Neural cell (in vitro differentiated cells): Measurements from ENCODE around the gene GLT6D1. TPM values are rescaled to one million over a fixed set of nuclear protein-coding genes. Genes with fewer than 3 reads are reported as not detected.

ENCODE experiments used
- H2AFZ ChIP-seq: fragments of 200-600, 300-800 bp; sonication (generic), shearing (Covaris generic); 2 replicates; pipeline ENCODE4 v1.6.0; 2014; ENCODE audit warnings: low read depth, mild to moderate bottlenecking, antibody characterized with exemption, low read length, moderate library complexity
- H3F3A ChIP-seq: fragments of 200-600 bp; shearing (Covaris generic); 2 replicates; pipeline ENCODE4 v1.6.1; 2016; ENCODE audit warnings: mild to moderate bottlenecking, moderate library complexity, mixed read lengths, antibody characterized with exemption, low read length; ENCODE audit not compliant: insufficient read depth, poor library complexity, severe bottlenecking
- H3K27ac ChIP-seq: fragments of 200-600, 300-800 bp; sonication (generic), shearing (Covaris generic); 2 replicates; pipeline ENCODE4 v1.5.1; 2014; ENCODE audit warnings: mild to moderate bottlenecking, low read length, moderate library complexity
- H3K27me3 ChIP-seq: fragments of 300-800, 200-600 bp; sonication (generic), shearing (Covaris generic); 2 replicates; pipeline ENCODE4 v1.6.0; 2014; ENCODE audit warnings: mild to moderate bottlenecking, low read depth, low read length, moderate library complexity; ENCODE audit not compliant: insufficient read depth
- H3K36me3 ChIP-seq: fragments of 300-800, 200-600 bp; sonication (generic), shearing (Covaris generic); 2 replicates; pipeline ENCODE4 v1.5.1; 2014; ENCODE audit warnings: mild to moderate bottlenecking, antibody characterized with exemption, low read length, moderate library complexity; ENCODE audit not compliant: insufficient read depth
- H3K4me2 ChIP-seq: fragments of 300-800, 200-600 bp; sonication (generic), shearing (Covaris generic); 2 replicates; pipeline ENCODE4 v1.6.0; 2014; ENCODE audit warnings: mild to moderate bottlenecking, low read length
- H3K4me3 ChIP-seq: fragments of 300-800, 200-600 bp; sonication (generic), shearing (Covaris generic); 2 replicates; pipeline ENCODE4 v1.5.1; 2014; ENCODE audit warnings: mild to moderate bottlenecking, low read length, moderate library complexity
- H3K79me2 ChIP-seq: fragments of 200-600 bp; shearing (Covaris generic); replicated peaks from 2 replicates; pipeline ENCODE4 v1.6.0; 2014; ENCODE audit warnings: mild to moderate bottlenecking, low read length, moderate library complexity; ENCODE audit not compliant: insufficient read depth
- H3K9ac ChIP-seq: fragments of 300-800, 200-600 bp; sonication (generic), shearing (Covaris generic); 2 replicates; pipeline ENCODE4 v1.6.1; 2016; ENCODE audit warnings: mild to moderate bottlenecking, low read length, mixed read lengths
- H3K9me2 ChIP-seq: fragments of 200-600 bp; shearing (Covaris generic); 2 replicates; pipeline ENCODE4 v1.6.1; 2016; ENCODE audit warnings: mild to moderate bottlenecking, low read length, mixed read lengths; ENCODE audit not compliant: insufficient read depth
- H3K9me3 ChIP-seq: fragments of 200-600, 300-800 bp; sonication (generic), shearing (Covaris generic); 2 replicates; pipeline ENCODE4 v1.6.1; 2016; ENCODE audit warnings: mild to moderate bottlenecking, mixed run types, low read length, moderate library complexity, mixed read lengths
- H4K20me1 ChIP-seq: fragments of 200-600 bp; shearing (Covaris generic); 2 replicates; pipeline ENCODE4 v1.6.1; 2016; ENCODE audit warnings: mild to moderate bottlenecking, mixed run types; ENCODE audit not compliant: insufficient read depth
- EP300 ChIP-seq: fragments of 450-650 bp; conservative IDR thresholded peaks from 2 replicates; pipeline ENCODE4 v1.6.1; 2014; ENCODE audit warnings: antibody characterized with exemption, mild to moderate bottlenecking, moderate library complexity; ENCODE audit not compliant: poor library complexity, severe bottlenecking
- EZH2 ChIP-seq: fragments of 200-600, 300-800 bp; shearing (Covaris generic), sonication (generic); IDR thresholded peaks from 2 replicates; pipeline ENCODE4 v1.6.1; 2014; ENCODE audit warnings: antibody characterized with exemption, low read length, borderline replicate concordance, mild to moderate bottlenecking; ENCODE audit not compliant: insufficient read depth, poor library complexity, severe bottlenecking
- MXI1 ChIP-seq: fragments of 450-650 bp; conservative IDR thresholded peaks from 2 replicates; pipeline ENCODE4 v1.6.1; 2014; ENCODE audit warnings: antibody characterized with exemption, mild to moderate bottlenecking; ENCODE audit not compliant: poor library complexity, severe bottlenecking
- POLR2AphosphoS5 ChIP-seq: IDR thresholded peaks from 2 replicates; pipeline ENCODE4 v1.6.1; 2012
- RAD21 ChIP-seq: fragments of 450-650 bp; conservative IDR thresholded peaks from 2 replicates; pipeline ENCODE4 v1.6.1; 2014; ENCODE audit warnings: antibody characterized with exemption, mild to moderate bottlenecking, moderate library complexity
- SMC3 ChIP-seq: fragments of 450-650 bp; conservative IDR thresholded peaks from 2 replicates; pipeline ENCODE4 v1.6.1; 2014; ENCODE audit warnings: antibody characterized with exemption, mild to moderate bottlenecking, moderate library complexity; ENCODE audit not compliant: poor library complexity
- TAF1 ChIP-seq: IDR thresholded peaks from 2 replicates; pipeline ENCODE4 v1.6.1; 2012; ENCODE audit warnings: low read depth
- polyA plus RNA-seq: library from polyadenylated mRNA; depleted of rRNA; stranded (reverse); fragments of >200 nt; gene quantifications from 2 replicates; pipeline ENCODE4 v1.2.3, GENCODE V29; 2014
- TF ChIP-seq, protein P1 (sequence below): IDR thresholded peaks from 2 replicates; pipeline ENCODE4 v1.6.1; 2012; ENCODE audit warnings: borderline replicate concordance
- TF ChIP-seq, protein P2 (sequence below): fragments of 450-650 bp; IDR thresholded peaks from 2 replicates; pipeline ENCODE4 v1.5.1; 2014; ENCODE audit warnings: antibody characterized with exemption, mild to moderate bottlenecking, moderate library complexity; ENCODE audit not compliant: poor library complexity, severe bottlenecking

The GLT6D1 gene
- polyA plus RNA-seq, 1 donor from 2014 or later: not detected

DNA sequence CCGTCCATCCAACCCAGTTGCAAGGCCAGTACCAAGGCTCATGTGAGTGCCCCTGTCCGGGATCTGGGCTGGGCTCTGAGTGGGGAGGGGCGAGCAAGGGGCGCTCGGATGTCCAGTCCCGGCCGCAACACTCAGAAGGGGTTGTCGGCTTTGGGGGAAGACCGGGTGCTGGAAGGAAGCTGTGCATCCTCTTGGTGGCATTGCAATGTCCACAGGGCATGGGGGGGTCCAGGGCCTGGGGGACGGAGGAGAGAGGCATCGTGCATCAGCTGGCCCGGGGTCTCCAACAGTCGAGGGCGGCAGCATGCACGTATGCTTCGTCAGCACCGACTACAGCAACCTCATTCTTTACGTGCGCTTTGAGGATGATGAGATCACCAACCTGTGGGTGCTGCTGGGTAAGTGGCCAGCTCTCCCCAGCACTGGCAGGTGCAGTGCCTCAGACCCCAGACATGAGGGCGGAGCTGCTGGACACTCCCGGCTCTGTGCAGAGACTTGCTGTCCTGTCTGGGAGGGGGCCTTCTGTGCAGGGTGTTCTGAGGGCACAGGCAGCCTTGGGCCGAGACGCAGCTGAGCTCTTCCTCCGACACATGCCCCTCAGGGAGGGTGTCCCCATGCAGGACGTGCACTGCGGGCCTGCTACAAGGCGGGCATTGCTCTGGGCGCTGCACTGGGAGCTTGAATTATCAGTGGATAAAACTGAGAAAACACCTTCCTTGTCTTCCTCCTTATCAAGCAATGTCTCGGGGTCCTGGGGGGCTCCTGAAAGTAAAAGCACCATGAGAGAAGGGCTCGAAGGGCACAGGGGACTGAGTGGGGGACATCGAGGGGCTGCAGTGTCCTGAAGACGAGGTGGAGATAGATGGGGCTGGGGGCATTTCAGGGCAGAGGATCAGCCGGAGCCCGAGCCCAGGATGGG lies 22.5 kb downstream of the GLT6D1 start:
- H3K27me3 ChIP-seq: no peaks in the 10 kb centered on the region
- TF ChIP-seq RAD21 (no peak), MXI1 (no peak), TAF1 (no peak), SMC3 (no peak), EP300 (no peak), POLR2AphosphoS5 (no peak), EZH2 (no peak)
- TF ChIP-seq, protein P1, sequence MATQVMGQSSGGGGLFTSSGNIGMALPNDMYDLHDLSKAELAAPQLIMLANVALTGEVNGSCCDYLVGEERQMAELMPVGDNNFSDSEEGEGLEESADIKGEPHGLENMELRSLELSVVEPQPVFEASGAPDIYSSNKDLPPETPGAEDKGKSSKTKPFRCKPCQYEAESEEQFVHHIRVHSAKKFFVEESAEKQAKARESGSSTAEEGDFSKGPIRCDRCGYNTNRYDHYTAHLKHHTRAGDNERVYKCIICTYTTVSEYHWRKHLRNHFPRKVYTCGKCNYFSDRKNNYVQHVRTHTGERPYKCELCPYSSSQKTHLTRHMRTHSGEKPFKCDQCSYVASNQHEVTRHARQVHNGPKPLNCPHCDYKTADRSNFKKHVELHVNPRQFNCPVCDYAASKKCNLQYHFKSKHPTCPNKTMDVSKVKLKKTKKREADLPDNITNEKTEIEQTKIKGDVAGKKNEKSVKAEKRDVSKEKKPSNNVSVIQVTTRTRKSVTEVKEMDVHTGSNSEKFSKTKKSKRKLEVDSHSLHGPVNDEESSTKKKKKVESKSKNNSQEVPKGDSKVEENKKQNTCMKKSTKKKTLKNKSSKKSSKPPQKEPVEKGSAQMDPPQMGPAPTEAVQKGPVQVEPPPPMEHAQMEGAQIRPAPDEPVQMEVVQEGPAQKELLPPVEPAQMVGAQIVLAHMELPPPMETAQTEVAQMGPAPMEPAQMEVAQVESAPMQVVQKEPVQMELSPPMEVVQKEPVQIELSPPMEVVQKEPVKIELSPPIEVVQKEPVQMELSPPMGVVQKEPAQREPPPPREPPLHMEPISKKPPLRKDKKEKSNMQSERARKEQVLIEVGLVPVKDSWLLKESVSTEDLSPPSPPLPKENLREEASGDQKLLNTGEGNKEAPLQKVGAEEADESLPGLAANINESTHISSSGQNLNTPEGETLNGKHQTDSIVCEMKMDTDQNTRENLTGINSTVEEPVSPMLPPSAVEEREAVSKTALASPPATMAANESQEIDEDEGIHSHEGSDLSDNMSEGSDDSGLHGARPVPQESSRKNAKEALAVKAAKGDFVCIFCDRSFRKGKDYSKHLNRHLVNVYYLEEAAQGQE: no peak
- TF ChIP-seq, protein P2, sequence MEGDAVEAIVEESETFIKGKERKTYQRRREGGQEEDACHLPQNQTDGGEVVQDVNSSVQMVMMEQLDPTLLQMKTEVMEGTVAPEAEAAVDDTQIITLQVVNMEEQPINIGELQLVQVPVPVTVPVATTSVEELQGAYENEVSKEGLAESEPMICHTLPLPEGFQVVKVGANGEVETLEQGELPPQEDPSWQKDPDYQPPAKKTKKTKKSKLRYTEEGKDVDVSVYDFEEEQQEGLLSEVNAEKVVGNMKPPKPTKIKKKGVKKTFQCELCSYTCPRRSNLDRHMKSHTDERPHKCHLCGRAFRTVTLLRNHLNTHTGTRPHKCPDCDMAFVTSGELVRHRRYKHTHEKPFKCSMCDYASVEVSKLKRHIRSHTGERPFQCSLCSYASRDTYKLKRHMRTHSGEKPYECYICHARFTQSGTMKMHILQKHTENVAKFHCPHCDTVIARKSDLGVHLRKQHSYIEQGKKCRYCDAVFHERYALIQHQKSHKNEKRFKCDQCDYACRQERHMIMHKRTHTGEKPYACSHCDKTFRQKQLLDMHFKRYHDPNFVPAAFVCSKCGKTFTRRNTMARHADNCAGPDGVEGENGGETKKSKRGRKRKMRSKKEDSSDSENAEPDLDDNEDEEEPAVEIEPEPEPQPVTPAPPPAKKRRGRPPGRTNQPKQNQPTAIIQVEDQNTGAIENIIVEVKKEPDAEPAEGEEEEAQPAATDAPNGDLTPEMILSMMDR: no peak

DNA sequence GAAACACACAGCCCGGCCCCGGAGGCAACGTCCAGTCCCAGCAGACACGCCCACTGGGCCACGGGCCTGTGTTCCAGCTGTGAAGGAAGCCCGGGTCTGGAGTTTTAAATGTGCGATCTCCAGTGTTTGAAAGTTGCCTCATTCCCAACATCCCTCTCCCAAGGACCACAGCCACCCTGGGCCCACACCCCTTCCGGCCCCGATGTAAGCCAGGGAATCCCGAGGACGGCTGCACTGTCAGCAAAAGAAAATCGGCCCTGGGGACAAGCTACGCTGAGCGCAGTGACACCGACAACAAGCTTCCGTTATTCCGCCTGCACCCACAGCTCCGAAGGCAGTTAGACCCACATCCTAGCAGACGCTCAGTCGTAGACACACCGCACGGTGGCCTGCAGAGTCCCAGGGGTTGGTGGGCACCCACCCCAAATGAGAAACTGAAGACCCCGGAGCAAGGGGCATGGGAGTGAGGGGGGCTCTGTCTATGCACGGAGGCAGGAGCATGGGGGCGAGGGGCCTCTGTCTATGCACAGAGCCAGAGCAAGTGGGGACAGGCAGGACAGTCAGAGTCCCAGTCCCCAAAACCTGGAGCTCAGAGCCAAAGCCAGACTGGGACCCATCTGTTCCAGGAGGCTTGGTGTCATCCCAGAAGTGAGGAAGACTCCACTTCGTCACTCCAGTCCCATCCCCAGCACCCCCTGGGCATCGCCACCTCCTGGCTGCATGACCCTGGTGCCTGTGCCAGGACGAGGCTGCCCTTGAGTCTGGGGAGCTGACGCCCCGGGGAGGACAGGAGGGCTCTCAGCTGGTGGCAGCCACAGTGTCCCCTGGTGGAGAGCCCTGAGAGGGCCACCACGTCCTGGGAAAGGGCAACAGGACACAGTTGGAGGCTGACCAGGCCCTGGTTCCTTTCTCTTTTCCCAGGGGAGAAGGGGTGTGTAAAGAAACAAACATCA lies 23.4 kb downstream of the GLT6D1 start:
- no peak for TF ChIP-seq MXI1
- no peak for TF ChIP-seq EP300
- no peak for TF ChIP-seq EZH2
- TF ChIP-seq, protein P1: no peak
- TF ChIP-seq, protein P2: no peak
- TF ChIP-seq RAD21: no peak
- no peak overlapping the region for H3K27ac ChIP-seq
- no peak overlapping the region for H2AFZ ChIP-seq
- no peak overlapping the region for H3K4me2 ChIP-seq
- H3K79me2 ChIP-seq: no peaks in the 10 kb centered on the region
- H3K9ac ChIP-seq: no peak overlapping the region
- H4K20me1 ChIP-seq: no peaks in the 10 kb centered on the region
- H3K9me3 ChIP-seq: no peaks in the 10 kb centered on the region
- H3K36me3 ChIP-seq: no peaks in the 10 kb centered on the region
- no peak overlapping the region for H3K4me3 ChIP-seq
- H3K9me2 ChIP-seq: no peaks in the 10 kb centered on the region
- H3F3A ChIP-seq: no peaks in the 10 kb centered on the region
- H3K27me3 ChIP-seq: no peaks in the 10 kb centered on the region

More for the DNA sequence above, 22.5 kb downstream of the GLT6D1 start:
- H3K27ac ChIP-seq: no peak overlapping the region
- H3K9me3 ChIP-seq: no peaks in the 10 kb centered on the region
- H2AFZ ChIP-seq: no peak overlapping the region
- no peaks in the 10 kb centered on the region for H3K79me2 ChIP-seq
- H3F3A ChIP-seq: no peaks in the 10 kb centered on the region
- no peaks in the 10 kb centered on the region for H3K9me2 ChIP-seq
- no peak overlapping the region for H3K4me2 ChIP-seq
- no peak overlapping the region for H3K9ac ChIP-seq
- no peak overlapping the region for H3K4me3 ChIP-seq
- H3K36me3 ChIP-seq: no peaks in the 10 kb centered on the region
- H4K20me1 ChIP-seq: no peaks in the 10 kb centered on the region
